C4-2B (cell line): ENCODE measurements around the gene FAM222A.
A peak's percentile ranks its signal among the peaks of the same experiment; 100 is the strongest.

Source experiments
- H3K27ac ChIP-seq: fragments of 450-650 bp; 2 replicates; pipeline ENCODE4 v1.5.1; 2017
- ZFX ChIP-seq: fragments of 450-650 bp; IDR thresholded peaks from 2 replicates; pipeline ENCODE4 v1.6.1; 2017
- TF ChIP-seq, protein P1 (sequence below): fragments of 450-650 bp; conservative IDR thresholded peaks from 2 replicates; pipeline ENCODE4 v1.5.1; 2017; ENCODE audit warnings: mild to moderate bottlenecking

The FAM222A gene

GRCh38 chr12:109702111-109702841, 11.3 kb upstream of the FAM222A start:
- TF ChIP-seq, protein P1, sequence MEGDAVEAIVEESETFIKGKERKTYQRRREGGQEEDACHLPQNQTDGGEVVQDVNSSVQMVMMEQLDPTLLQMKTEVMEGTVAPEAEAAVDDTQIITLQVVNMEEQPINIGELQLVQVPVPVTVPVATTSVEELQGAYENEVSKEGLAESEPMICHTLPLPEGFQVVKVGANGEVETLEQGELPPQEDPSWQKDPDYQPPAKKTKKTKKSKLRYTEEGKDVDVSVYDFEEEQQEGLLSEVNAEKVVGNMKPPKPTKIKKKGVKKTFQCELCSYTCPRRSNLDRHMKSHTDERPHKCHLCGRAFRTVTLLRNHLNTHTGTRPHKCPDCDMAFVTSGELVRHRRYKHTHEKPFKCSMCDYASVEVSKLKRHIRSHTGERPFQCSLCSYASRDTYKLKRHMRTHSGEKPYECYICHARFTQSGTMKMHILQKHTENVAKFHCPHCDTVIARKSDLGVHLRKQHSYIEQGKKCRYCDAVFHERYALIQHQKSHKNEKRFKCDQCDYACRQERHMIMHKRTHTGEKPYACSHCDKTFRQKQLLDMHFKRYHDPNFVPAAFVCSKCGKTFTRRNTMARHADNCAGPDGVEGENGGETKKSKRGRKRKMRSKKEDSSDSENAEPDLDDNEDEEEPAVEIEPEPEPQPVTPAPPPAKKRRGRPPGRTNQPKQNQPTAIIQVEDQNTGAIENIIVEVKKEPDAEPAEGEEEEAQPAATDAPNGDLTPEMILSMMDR = no peak
- no peak for TF ChIP-seq ZFX
- H3K27ac ChIP-seq = no peak overlapping the region

- no peak overlapping the region for H3K27ac ChIP-seq
- no peak for TF ChIP-seq ZFX
- TF ChIP-seq, protein P1 = no peak
These were observed 9.9 kb upstream of the FAM222A start for GRCh38 chr12:109703684-109704083.

DNA sequence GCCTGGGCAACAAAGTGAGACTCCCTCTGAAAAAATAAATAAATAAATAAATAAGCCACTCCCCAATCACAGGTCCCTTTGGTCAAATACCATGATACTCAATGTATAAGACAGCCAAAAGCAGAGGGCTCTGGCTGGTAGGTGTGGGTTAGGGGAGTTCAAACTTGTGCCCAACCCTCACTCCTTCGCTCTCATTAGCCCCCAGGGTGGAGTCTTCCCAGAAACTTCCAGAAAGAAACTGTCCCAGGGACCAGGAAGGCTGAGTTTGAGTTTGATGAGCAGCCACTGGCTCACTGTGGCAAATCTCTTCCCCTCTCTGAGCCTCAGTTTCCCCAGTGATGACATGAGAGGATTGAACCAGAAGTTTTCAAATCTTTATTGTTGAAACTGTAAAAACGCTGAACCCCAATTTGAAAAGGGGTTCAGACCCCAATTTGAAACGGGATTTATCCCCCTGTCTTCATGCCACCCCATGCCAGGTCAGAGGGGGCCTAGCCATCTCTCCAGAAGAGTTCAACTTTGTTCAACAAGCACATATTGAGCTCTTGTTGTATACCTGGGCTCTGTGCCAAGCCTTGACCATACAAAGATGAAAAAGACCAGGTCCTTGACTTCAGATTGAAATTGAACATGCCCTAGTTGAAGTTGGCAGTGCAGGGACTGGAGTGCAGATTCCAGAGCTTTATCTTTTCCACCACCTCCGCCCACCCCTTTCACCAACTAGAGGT, 9.1 kb upstream of the FAM222A start:
- no peak for TF ChIP-seq ZFX
- TF ChIP-seq, protein P1 = no peak
- no peak overlapping the region for H3K27ac ChIP-seq

DNA sequence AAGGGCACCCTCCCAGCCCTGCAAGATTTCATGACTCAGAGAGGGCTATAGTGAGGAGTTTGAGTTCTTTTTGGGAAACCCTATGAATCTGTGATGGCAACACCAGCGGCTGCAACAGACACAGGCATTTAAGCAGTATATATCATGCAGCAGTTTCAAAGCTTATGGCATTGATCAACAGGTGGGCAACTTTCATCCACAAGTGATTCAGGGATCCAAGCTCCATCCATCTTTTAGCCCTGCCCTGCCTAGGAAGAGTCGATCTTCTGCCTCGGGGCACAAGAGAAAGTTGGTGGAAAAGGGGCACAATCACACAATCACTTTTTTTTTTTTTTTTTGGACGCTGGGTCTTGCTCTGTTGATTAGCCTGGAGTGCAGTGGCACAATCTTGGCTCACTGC, 8.3 kb upstream of the FAM222A start:
- no peak overlapping the region for H3K27ac ChIP-seq
- no peak for TF ChIP-seq ZFX
- TF ChIP-seq, protein P1 = no peak

- TF ChIP-seq, protein P1 = no peak
- no peak for TF ChIP-seq ZFX
- peak overlapping the region; percentile 26; the same call in 1 of the 2 replicates for H3K27ac ChIP-seq
These were observed 7.3 kb upstream of the FAM222A start for GRCh38 chr12:109706398-109706746.

- peak overlapping the region; percentile 26; the same call in 1 of the 2 replicates for H3K27ac ChIP-seq
- TF ChIP-seq, protein P1 = no peak
- TF ChIP-seq ZFX = no peak
These were observed 6.7 kb upstream of the FAM222A start for GRCh38 chr12:109706747-109707469.

GRCh38 chr12:109707470-109707821, 6.2 kb upstream of the FAM222A start:
- H3K27ac ChIP-seq = peak overlapping the region; percentile 26; the same call in 1 of the 2 replicates
- TF ChIP-seq, protein P1 = no peak
- TF ChIP-seq ZFX = no peak
